G401 (cell line): ENCODE measurements around the gene PTPRE. TPM values are rescaled to one million over a fixed set of nuclear protein-coding genes. Genes with fewer than 3 reads are reported as not detected.

Source experiments
- DNase-seq: peaks from one replicate; pipeline ENCODE4 v3.0.0-alpha.2; 2015; ENCODE audit warnings: low spot score
- in situ Hi-C: cut with HindIII; loops from 2 replicates; pipeline ENCODE4 v1.10.0; 2016; ENCODE audit warnings: low sequenced_read_pairs, mixed read lengths
- total RNA-seq: library from RNA; depleted of rRNA; stranded (reverse); fragments of >200 nt; shearing (Covaris generic); gene quantifications from 2 replicates; pipeline ENCODE4 v1.2.3, GENCODE V29; 2014

Gene PTPRE
- total RNA-seq, 1 experiment from 2014 or later = not detected

DNA sequence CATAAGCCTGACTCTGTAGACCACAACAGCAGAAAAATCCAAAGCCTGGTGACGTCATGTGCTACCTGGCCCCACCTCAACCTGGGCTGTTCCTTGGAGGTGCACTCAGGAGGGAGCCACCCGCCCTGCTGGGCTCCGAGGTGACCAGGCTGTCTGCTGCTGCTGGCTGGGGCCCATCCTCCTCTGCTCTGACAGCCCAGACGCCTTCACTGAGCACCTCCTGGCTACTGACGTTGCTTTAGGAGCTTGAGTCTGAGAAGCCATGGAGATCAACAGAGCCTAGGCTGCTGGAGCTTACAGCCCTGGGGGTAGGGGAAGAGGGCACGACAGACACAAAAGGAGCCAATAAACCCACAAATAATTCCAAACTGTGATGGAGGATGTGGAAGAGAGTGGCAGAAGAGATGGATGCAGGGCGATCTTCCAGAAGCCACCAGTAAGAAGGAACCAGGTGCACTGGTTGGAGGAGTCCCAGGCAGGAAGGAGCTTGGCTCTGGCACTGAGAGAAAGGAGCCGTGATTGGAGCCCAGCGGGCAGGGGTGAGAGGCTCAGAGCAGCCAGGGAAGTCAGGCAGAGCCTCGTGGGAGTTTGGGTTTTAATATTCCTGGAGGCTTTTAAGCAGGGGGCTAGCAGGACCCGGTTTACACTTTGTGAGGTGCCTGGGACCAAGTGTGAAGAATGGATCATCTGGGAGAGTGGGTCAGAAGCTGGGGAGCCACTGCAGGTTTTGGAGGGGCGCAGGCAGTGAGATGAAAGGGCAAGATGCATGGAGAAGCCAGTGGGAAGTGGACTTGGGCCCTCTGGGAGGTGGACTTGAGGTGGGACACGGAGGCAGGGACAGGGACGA lies 1.7 kb upstream of the PTPRE start:
- DNase-seq = peak; percentile 62
- in situ Hi-C loops = no loop called here

DNA sequence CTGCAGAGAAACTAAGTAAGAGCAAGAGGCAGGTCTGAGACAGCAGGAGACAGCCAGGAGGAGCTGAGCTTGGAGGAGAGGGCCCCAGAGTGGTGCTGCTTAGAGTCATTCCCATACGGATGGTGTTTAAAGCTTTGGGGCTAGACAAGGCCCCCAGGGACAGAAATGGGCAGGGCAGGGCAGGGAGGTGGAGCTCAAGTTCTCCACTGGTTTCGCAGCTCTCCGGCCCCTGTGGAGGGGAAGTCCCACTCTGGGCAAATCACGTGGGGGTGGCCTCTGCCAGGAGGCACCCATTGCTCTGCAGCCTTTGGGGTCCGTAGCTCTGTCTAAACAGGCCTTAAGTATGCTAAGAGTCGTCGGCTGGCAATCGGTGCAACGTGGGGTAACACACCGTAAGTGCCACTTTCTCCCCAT lies 1.0 kb upstream of the PTPRE start:
- DNase-seq = no peak
- in situ Hi-C loops = no loop called here

DNA sequence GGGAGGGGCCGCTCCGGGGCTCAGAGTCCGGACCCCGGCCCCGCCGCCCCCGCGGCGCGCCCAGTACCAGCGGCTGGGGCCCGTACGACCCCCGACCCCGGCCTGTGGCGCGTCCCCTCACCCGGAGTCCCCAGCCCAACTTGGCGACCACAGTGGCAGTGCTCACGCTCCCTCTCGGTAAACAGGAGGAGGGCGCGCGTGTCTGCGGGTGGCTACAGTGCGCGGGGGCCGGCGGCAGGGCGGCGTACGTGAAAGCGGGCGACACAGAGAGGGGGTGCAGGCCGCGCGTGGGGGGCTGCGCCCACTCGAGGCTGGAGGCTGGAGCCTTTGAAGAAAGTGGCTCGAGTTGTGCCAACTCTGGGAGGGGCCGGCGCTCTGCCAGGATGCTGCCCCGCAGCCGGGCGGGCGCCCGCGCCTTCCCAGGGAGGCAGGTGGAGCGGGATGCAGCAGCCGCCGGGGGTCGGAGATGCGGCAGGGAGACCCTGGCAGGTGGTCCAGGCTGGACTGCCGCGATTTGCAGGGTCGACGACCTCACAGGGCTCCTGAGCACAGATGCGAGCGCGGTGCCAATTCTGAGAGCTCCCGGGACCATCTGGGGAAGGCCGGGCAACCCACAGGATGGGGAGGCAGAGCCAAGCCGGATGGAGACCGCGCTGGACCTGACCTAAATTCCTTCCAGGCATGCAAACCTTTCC lies 655 bp downstream of the PTPRE start:
- DNase-seq = peak; percentile 87
- in situ Hi-C loops = no loop called here

DNA sequence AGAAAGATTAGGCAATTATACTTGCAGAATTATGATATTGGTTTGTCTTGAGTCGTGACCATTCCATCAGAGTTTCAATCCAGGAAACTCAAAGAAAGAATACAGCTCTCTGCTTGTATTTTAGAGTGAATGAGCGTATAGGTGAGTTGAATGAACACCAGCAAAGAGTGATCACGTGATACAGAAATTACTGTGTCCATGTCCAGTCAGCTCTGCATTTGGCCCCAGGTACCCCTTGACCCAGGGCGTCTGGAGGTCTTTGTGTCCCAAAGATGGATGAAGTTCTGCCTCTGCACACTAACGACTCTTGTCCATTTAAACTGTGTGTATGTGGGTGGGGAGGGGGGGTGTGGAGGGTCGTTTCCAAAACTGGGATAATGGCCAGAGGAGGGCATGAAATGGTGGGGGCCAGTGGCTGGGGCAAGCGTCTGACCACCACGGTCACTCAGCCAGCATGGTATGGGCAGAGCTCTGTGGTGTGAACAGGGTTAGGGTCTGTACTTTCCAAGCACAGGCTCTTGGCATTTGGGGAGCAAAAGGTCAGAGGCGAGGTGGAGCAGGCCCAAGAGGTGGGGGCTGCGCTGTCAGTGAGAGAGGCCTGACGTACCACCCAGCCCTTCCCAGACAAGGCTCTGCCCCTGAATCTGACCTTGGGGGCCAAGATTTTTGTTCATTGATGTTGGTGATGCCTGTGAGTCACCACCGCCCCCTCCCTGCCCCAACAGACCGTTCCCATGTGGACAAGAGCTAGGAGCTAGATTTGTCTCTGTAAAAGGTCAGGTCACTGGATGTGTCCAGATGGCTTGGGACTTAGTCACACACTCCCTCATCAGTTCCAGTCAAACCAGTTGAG lies 1.4 kb downstream of the PTPRE start:
- DNase-seq = no peak
- in situ Hi-C loops = no loop called here

DNA sequence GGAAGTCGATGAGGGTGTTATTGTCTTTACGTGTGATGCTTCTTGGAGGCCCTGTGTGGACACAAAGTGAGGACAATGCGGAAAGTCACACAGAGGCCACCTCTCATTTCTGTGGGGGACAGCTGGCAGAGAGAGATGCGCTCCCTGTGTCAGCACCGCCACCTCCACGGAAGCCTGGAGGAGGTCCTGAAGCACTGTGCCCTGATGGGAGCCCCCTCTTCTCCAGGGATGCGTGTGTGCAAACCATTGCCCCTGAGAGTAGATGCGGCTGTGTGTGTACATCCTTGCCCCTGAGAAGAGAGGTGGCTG lies 2.0 kb downstream of the PTPRE start:
- no peak for DNase-seq
- in situ Hi-C loops = no loop called here

DNA sequence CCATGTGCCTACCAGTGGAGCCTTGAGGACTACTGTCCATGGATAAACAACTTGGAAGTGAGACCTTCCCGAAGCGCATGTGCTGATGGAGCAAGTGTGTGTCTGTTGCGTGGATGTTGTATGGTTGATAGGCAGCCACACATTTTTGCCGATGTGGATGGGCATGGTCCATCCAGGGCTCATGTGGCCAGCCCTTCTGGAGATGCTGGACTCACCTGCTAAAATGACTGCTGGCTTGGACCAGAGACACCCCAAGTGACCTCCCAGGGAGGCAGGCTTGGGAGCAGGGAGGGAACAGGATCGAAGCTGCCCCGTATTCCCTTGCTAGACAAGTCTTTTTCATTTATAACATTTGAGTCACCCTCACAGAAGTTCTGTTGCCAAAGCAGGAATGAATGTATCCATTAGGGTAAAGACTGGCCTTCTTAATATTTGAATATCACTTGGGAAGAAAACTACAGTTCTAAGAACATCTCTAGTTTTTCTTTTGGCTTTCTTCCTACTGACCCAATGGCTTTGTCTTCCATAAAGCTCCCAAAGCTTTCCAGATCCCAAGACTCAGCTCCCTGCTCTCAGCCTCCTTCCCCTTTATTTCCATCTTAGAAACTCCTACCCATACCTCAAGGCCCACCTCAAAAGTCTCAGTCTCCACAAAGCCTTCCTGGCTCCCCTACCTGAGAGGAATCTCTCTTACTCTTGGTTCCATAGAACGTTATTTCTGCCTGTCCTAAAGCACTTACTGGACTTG lies 3.0 kb downstream of the PTPRE start:
- DNase-seq = no peak
- in situ Hi-C loops = no loop called here

DNA sequence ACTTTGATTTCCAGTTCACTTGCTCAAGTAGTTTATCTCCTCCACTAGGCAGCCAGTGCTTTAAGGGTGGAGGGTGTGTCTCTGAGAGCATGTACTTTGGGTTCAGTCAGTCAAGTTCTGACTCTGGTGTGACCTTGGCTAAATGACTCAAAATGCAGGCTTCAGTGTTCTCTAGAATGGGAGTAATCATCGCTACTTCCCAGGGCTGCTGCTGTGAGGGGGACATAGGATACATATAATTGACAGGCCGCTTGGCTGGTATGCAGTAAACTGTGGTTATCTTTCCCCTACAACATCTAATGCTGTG lies 3.5 kb downstream of the PTPRE start:
- in situ Hi-C loops = no loop called here
- no peak for DNase-seq

DNA sequence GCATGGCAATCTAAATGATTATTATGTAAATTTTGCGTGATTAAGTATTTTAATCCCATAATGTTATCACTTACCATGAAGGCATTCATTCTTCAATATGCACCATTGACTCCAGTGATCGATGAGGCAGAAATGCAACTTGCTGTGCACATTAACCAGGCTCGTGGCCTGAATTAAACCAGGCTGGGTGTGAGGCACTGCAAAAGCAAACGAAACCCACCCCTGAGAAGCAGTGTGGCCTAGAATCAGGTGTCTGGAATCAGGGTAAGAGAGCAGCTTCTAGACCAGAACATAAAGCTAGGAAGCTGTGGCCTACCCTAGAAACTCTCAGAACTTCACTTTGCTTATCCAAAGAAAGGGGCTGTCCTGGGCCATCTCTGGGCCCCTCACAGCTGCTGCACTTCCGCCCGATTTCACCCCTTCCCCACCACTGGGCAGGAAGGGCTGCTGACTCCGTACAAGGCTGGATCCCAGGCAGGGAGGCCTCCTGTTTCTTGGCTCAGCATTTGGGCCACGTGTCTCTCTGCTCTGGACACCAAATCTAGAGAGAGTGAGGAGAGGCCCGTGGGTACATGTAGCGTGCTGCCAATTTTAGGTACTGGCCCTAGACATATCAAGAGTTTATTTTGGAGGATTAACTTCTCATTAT lies 4.4 kb downstream of the PTPRE start:
- in situ Hi-C loops = no loop called here
- DNase-seq = peak; percentile 25

DNA sequence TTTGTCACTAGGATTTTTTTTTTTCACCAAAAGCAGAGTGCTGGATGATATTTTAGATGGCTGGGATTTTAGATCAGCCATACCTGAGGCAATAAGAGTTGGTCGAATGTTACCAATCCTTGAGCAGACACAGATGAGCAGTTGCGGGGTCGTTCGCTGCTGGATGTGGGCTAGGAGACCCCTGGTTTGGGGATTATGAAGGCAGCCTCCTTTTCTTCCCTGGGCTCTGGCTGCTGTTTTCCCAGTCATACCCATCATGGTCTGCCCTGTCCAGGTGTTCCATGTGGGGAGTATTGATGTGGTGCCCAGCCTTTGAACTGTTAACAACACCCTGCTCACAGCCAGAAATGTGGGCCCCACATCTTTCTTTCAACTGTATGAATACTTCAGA lies 5.0 kb downstream of the PTPRE start:
- in situ Hi-C loops = no loop called here
- DNase-seq = no peak

DNA sequence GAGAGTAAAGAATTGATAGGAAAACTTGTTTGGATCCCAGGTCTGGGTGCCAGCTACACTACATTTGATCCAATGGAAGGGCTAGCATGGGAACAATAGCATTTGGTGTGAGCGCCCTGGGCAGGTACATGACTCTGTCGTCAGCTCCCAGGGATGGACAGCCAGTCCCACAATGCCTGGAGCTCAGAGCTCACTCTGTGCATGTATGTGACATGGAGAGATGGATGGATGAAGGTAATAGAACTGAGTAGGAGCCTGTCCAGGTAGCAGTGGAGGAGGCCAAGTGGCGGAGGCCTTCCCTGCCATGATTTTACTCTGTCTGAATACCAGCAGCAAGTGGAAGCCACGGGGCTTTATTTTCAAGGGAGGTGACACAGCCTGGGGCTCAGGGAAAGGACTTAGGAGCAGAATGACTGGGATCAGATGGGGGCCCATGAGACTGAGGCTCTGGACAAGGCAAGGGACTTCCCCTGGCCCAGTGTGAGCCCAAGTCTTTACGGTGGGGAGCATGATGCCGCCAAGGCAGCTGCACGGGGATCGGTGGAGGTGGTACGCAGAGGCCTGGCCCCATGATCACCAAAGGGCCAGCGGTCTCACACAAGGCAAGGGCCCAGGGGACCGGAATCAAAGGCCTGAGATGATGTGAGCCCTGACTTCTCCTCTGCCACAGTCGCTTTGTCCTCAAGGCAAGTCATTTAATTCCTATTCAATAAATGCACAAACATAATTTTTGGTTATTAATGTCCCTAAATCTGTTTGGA lies 5.9 kb downstream of the PTPRE start:
- no peak for DNase-seq
- in situ Hi-C loops = no loop called here

DNA sequence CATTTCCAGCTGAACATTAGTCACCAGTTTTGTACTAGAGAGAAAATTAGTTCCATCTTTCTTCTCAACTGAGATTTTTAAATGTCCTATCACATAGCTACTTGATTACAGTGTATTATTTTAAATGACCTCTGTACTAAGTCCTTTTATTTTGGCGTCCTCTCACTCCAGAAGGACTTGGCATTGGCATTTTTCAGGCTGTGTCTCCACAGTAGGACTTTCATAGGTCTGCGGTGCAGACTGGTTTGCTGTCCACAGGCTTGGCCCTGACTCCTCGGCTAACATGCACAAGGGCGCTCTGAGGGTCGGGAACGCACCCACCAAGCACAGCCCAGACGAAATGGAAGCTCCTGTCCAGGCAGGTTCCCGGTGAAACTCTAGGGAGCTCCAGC lies 6.5 kb downstream of the PTPRE start:
- DNase-seq = no peak
- in situ Hi-C loops = no loop called here

DNA sequence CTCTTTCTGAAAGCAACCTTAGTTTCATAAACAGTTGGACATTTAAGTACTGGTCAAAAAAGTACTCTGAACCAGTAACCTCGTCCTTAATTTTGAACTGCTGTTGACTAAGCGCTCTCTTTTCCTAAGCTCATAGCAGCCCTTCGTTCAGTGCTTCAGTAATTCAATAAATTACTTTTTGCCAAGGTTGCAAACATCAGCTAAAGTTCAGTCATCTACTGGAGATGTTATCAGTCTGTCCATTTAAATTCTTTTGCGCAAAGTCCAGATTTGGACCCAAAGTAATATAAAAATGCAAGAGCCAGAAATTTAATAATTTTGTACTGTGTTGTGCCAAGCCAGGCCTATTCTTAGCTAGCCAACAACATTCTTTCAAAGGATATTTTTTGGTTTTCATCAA lies 8.4 kb downstream of the PTPRE start:
- no peak for DNase-seq
- in situ Hi-C loops = no loop called here

DNA sequence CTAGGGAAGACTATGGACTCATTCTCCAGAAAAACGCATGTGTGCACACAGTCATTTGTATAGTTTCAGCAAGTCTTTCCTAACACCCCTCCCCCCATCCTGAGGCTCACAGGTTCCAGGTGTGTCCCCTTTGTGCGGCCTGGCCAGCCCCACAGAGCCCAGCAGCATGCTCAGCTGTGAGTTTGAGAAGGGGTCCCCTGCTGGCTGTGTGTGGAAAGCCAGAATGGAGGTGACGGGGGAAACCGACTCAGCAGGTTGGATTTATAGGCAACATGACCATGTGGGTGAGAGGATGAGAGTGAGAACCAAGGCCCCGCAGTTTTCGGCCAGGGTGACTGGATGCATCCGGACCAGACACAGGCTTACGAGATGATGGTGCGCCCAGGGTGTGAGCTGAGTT lies 9.9 kb downstream of the PTPRE start:
- DNase-seq = no peak
- in situ Hi-C loops = no loop called here

DNA sequence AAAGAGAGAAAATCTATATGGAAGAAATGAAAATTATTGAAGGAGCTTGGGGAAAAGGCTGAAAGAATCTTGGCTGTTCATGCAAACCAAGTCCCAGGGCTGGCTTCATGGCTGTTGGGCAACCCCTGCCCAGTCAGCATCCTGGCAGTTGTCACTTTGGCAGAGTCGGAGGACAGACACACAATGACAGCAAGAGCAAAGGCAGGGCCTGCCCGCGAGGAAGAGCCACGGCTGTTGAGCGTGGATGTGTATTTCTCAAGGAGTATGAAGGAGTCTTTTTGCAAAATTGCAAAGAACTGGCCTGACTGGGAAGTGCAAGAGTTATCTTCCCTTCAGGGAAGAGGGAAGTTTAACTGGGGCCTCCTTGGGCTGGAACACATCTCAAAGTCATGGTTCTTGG lies 11.7 kb downstream of the PTPRE start:
- no peak for DNase-seq
- in situ Hi-C loops = no loop called here

DNA sequence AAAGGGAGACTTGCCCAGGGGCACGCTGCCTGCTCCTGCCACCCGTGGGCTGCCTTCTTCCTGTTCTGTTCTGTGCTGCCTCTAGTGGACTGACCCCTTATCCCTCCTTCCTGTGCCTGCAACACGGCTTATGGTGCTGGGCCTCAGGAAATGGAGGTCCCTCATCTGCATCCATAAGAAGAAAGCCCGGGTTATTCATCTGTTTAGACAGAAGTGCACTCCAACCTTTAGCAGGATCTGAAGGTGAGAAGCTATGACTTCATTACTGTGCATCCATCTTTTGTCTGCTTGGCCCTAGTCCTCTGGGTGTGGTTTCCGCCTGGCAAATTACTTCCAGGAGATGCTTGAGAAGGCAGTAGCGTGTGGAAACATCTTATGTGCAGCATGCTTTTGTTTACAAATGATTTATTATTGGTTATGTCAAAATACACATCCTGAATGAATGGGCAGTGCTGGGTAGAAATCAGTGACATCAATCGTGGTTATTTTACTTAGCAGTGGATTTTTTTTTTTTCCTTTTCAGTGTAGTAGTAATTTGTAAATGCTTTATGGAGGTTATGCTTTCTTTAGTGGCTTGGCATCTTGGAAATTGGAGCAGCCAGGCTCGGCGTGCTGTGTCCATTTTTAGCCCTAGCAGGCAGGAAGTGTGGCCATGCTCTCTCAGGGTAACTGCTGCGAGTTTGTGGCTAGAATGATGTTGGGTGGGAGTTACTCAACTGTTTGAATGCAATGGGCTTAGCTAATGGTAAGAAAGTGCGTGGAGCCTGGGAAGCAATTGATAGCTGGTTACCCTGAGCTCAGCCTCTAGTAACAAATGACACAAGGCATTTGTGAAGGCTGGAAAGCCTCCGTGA lies 12.7 kb downstream of the PTPRE start:
- peak; percentile 44 for DNase-seq
- in situ Hi-C loops = no loop called here

DNA sequence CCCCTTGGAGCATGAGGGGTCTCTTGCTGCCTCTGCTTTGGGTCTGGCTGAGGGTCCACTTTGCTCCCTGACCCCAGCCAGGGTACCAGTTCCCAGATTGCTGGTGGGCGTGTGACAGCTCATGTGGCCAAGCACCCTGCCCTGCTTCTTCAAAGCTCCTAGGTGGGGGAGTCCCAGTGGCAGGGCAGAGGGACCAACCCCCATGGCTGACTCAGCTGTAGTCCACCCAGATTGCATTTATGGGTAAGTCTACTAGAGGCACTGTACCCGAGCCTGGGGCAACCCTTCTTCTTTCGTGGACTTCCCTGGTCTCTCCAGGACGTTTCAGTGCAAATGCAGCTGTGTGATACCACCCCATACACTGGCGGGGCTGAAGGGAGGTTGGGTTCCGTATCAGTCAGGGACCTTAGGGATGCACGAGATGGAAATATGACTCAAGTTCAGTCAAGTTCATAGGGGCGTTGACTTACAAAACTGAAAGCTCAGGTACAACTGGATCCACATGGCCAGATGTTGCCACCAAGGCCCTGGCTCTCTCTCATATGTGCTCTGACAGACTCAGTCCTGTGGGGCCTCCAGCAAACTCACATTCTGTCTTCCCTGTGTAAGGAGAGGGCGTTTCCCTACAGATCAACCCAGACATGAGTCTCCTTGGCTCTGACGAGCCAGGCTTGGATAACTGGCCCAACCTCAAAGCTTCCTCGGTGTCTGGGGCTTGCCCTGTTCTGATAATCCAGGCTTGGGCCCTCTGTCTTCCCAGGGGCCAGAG lies 13.6 kb downstream of the PTPRE start:
- in situ Hi-C loops = no loop called here
- DNase-seq = no peak
